Colonic mucosa (tissue), 4 donors: Measurements from ENCODE around the gene ADGRG7. TPM values are rescaled to one million over a fixed set of nuclear protein-coding genes. Genes with fewer than 3 reads are reported as not detected.

ENCODE experiments used
- DNase-seq: peaks from one replicate; pipeline ENCODE4 v3.0.0-alpha.2; 2020
- H3K27ac ChIP-seq: fragments of 200-600 bp; one replicate; pipeline ENCODE4 v1.8.0; 2021
- H3K27me3 ChIP-seq: fragments of 200-600 bp; one replicate; pipeline ENCODE4 v1.8.0; 2021
- H3K36me3 ChIP-seq: fragments of 200-600 bp; one replicate; pipeline ENCODE4 v1.8.0; 2021
- H3K4me1 ChIP-seq: fragments of 200-600 bp; one replicate; pipeline ENCODE4 v1.8.0; 2021; ENCODE audit warnings: mild to moderate bottlenecking
- H3K4me3 ChIP-seq: fragments of 200-600 bp; one replicate; pipeline ENCODE4 v1.8.0; 2021
- H3K9ac ChIP-seq, 2 donors: one replicate each; pipeline ENCODE4 v1.7.0; 2013; ENCODE audit warnings: control low read depth in 2 of 2, low read depth in 2 of 2, low read length in 2 of 2
- H3K9me3 ChIP-seq: fragments of 200-600 bp; one replicate; pipeline ENCODE4 v1.8.0; 2021
- intact Hi-C: fragments of 100-400 bp; cut with DNase I; formaldehyde crosslinking; loops from one replicate; pipeline ENCODE4 v1.14.1; 2022
- total RNA-seq, 2 donors: library from RNA; stranded (reverse); fragmentation: NEBNext Ultra II Directional in 1 of 2; extraction: Animal tissue kit (Norgen Biotek cat#: 25700) in 1 of 2; gene quantifications; one replicate each; pipeline ENCODE4 v1.2.1, GENCODE V29; 2021
- TF ChIP-seq, protein P1 (sequence below): fragments of 200-600 bp; IDR thresholded peaks from one replicate; pipeline ENCODE4 v1.8.0; 2022; ENCODE audit warnings: antibody characterized with exemption, mild to moderate bottlenecking
- donor health status: healthy.
- donor health status: DM: no; HTN: no; CAD: no.
- donor health status: DM: no; HTN: no; CAD: no.

Gene ADGRG7
- total RNA-seq, 2 donors from 2014 or later = 3.2 to 13.4 TPM

DNA sequence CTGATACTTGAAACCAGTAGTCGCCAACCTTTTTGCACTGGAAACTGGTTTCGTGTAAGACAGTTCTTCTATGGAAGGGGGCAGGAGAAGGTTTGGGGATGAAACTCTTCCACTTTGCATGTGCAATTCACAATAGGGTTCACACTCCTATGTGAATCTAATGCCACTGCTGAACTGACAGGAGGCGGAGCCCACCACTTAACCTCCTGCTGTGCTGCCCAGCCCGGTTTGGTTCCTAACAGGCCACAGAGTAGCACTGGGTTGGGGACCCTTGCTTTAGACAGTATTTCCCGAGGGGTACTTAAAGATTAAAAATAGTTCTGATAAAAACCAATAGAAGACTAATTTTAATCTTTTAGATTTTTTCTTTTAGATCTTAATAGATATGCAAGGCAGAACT, 111.0 kb downstream of the ADGRG7 start:
- Histone ChIP-seq H3K27me3 (no peaks in the 10 kb centered on the region), H3K4me1 (peaks cover 4% of the 10 kb centered on the region), H3K4me3 (no peak overlapping the region), H3K27ac (no peak overlapping the region), H3K9me3 (no peaks in the 10 kb centered on the region), H3K36me3 (no peaks in the 10 kb centered on the region), H3K9ac (no peak overlapping the region)
- TF ChIP-seq, protein P1, sequence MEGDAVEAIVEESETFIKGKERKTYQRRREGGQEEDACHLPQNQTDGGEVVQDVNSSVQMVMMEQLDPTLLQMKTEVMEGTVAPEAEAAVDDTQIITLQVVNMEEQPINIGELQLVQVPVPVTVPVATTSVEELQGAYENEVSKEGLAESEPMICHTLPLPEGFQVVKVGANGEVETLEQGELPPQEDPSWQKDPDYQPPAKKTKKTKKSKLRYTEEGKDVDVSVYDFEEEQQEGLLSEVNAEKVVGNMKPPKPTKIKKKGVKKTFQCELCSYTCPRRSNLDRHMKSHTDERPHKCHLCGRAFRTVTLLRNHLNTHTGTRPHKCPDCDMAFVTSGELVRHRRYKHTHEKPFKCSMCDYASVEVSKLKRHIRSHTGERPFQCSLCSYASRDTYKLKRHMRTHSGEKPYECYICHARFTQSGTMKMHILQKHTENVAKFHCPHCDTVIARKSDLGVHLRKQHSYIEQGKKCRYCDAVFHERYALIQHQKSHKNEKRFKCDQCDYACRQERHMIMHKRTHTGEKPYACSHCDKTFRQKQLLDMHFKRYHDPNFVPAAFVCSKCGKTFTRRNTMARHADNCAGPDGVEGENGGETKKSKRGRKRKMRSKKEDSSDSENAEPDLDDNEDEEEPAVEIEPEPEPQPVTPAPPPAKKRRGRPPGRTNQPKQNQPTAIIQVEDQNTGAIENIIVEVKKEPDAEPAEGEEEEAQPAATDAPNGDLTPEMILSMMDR = no peak
- intact Hi-C loops = no loop called here
- DNase-seq = no peak

DNA sequence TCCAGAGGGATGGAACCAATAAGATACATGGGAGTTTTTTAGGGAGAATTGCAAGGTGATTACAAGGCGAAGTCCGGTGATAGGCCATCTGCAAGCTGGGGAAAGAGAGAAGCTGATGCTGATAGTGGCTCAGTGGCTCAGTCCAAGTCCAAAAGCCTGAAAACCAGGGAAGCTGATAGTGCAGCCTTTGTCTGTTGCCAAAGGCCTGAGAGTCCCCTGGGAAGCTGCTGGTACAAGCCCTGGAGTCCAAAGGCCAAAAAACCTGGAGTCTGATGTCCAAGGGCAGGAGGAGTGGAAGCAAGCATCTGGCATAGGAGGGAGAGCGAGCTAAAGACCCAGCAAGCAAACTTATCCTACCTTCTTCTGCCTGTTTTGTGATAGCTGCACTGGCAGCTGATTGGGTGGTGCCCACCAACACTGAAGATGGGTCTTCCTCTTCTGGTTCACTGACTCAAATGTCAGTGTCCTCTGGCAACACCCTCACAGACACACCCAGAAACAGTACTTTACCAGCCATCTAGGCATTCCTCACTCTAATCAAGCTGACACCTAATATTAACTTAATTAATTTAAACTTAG, 116.6 kb downstream of the ADGRG7 start:
- intact Hi-C loops = no loop called here
- DNase-seq = no peak
- no peak overlapping the region for H3K9ac ChIP-seq
- no peak overlapping the region for H3K27ac ChIP-seq
- no peaks in the 10 kb centered on the region for H3K9me3 ChIP-seq
- no peaks in the 10 kb centered on the region for H3K27me3 ChIP-seq
- no peaks in the 10 kb centered on the region for H3K36me3 ChIP-seq
- TF ChIP-seq, protein P1 = no peak
- H3K4me1 ChIP-seq = no peaks in the 10 kb centered on the region
- no peak overlapping the region for H3K4me3 ChIP-seq

DNA sequence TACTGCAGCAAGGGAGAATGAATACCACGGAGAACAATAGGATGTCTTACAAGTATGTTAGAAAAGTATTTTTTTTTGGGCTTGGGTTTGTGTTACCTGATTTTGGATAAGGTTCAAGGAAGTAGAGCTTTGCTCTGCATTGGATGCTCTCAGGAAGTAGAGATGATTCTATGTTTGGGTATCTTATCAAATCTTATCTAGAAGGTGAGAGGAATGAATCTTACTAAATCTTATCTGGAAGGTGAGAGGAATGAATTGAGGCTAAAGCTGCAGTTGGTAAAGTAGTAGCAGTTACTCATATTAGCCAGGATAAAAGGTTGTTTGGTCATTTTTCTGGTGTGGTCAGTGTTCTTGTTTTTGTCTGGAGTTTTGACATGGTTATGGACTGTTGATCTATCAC, 117.3 kb downstream of the ADGRG7 start:
- DNase-seq = no peak
- Histone ChIP-seq H3K36me3 (no peaks in the 10 kb centered on the region), H3K9ac (no peak overlapping the region), H3K4me1 (no peaks in the 10 kb centered on the region), H3K4me3 (no peak overlapping the region), H3K27me3 (no peaks in the 10 kb centered on the region), H3K9me3 (no peaks in the 10 kb centered on the region), H3K27ac (no peak overlapping the region)
- TF ChIP-seq, protein P1 = no peak
- intact Hi-C loops = no loop called here

DNA sequence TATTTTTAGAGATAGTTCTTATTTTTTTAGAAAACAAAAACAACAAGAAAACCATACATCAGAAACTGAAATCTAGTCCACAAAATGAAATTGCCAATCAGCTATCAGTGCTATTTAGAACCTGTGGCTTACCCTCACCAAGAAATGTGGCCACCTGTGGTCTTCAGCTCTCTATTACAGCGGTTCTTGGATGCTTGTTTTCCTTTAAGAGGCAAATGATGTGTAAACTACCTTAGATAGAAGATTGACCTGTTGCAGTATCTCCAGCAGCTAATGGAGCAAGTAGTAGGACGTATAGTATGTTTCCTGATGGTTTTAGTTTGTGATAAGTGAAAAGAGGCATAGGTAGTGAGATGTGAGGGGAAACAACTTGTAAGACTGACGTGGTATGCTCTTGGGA, 121.1 kb downstream of the ADGRG7 start:
- DNase-seq = no peak
- Histone ChIP-seq H3K9ac (no peak overlapping the region), H3K27ac (no peak overlapping the region), H3K4me3 (no peak overlapping the region), H3K9me3 (no peaks in the 10 kb centered on the region), H3K27me3 (no peaks in the 10 kb centered on the region), H3K36me3 (no peaks in the 10 kb centered on the region), H3K4me1 (no peaks in the 10 kb centered on the region)
- TF ChIP-seq, protein P1 = no peak
- intact Hi-C loops = no loop called here

DNA sequence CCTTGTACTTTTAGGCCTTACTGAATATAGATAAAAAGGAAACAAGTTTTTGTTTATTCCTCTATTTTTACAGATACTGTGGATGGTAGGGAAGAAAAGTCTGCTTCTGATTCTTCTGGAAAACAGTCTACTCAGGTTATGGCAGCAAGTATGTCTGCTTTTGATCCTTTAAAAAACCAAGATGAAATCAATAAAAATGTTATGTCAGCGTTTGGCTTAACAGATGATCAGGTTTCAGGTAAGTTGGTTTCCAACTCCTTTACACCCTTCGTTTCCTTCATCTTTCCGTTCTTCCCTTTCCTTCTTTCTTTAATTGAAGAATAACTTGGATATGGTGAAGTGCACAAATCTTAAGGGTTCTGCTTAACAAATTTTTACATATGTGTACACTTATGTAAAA, 123.0 kb downstream of the ADGRG7 start:
- H3K4me3 ChIP-seq = no peak overlapping the region
- no peak for DNase-seq
- no peaks in the 10 kb centered on the region for H3K27me3 ChIP-seq
- no peak overlapping the region for H3K27ac ChIP-seq
- intact Hi-C loops = no loop called here
- no peaks in the 10 kb centered on the region for H3K4me1 ChIP-seq
- TF ChIP-seq, protein P1 = no peak
- H3K9me3 ChIP-seq = no peaks in the 10 kb centered on the region
- no peak overlapping the region for H3K9ac ChIP-seq
- H3K36me3 ChIP-seq = no peaks in the 10 kb centered on the region
